Endothelial cell of umbilical vein (primary cell): ENCODE data around the gene SLC6A20.

Source experiments
- CTCF ChIP-seq, 2 donors: IDR thresholded peaks; 1 replicate in 1 of 2; 2 replicates in 1 of 2; pipeline ENCODE4 v1.5.1; 2011; ENCODE audit warnings: low read length in 2 of 2, mild to moderate bottlenecking in 2 of 2, moderate library complexity in 2 of 2, control low read depth in 1 of 2, inconsistent platforms in 1 of 2, low read depth in 1 of 2; ENCODE audit not compliant: insufficient read depth in 1 of 2; ENCODE audit errors: extremely low read depth in 1 of 2
- GATA2 ChIP-seq: IDR thresholded peaks from 2 replicates; pipeline ENCODE4 v1.7.0; 2011; ENCODE audit warnings: low read depth, mild to moderate bottlenecking, moderate library complexity, mixed read lengths, low read length; ENCODE audit not compliant: insufficient read length, insufficient read depth
- JUN ChIP-seq: IDR thresholded peaks from 2 replicates; pipeline ENCODE4 v1.6.1; 2011; ENCODE audit warnings: borderline replicate concordance, low read depth; ENCODE audit not compliant: insufficient read length, insufficient read depth
- POLR2A ChIP-seq: IDR thresholded peaks from 2 replicates; pipeline ENCODE4 v1.6.1; 2012; ENCODE audit warnings: low read depth, mild to moderate bottlenecking, control low read depth, low read length
- POLR2AphosphoS5 ChIP-seq: IDR thresholded peaks from 2 replicates; pipeline ENCODE4 v1.6.1; 2012; ENCODE audit warnings: low read depth, mild to moderate bottlenecking, control low read depth, low read length, moderate library complexity; ENCODE audit not compliant: insufficient read depth

- no peak for TF ChIP-seq CTCF (IDR thresholded peaks at IDR 0.05; ENCODE audit: extremely low read depth in 1 of 2, insufficient read depth in 1 of 2, low read depth in 1 of 2, low read length in 2 of 2)
- TF ChIP-seq POLR2A, result no peak
- no peak for TF ChIP-seq JUN
- no peak for TF ChIP-seq POLR2AphosphoS5
- TF ChIP-seq GATA2, result no peak
These were observed 4.3 kb upstream of the SLC6A20 start for GRCh38 chr3:45800611-45801010.
